ENCODE results near the gene METTL13. TPM values are rescaled to one million over a fixed set of nuclear protein-coding genes. Genes with fewer than 3 reads are reported as not detected.

METTL13 gene
- total RNA-seq, 1 donor from 2014 or later, result 25.1 TPM

DNA sequence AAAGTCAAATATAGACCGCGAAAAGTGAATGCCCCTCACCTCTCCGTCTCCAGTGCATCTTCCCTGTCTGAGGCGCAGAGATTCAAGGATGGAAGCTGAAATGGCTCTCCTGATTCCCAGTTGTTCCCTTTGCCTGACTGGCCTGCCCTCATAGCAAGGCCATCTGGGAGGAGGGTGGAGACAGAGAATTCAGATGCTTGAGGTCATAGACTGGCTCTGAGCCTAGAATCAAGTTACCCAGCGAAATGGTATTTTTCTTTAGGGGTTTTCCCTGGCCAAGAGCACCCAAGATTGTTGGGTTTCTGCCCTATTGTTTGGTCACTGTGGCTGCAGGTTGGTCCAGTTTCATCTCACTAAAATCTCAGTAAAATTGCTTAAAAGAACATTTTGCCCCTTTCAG, 7.2 kb downstream of the METTL13 start:
- Histone ChIP-seq H3K4me1 (ENCODE audit: insufficient read depth, low read length) (peaks cover 10% of the 10 kb centered on the region), H3K79me2 (ENCODE audit: insufficient read depth, low read length) (peaks cover 54% of the 10 kb centered on the region), H2AFZ (ENCODE audit: low read depth, low read length) (no peak overlapping the region), H3K9ac (ENCODE audit: low read length) (no peak overlapping the region), H3K27ac (ENCODE audit: low read depth, low read length) (peak overlapping the region; percentile 46), H3K4me3 (ENCODE audit: insufficient read depth, low read depth, low read length) (no peak overlapping the region), H3K27me3 (ENCODE audit: insufficient read depth, low read length) (no peaks in the 10 kb centered on the region), H3K36me3 (ENCODE audit: insufficient read depth, low read length) (peaks cover 42% of the 10 kb centered on the region), H4K20me1 (ENCODE audit: insufficient read depth, low read length) (peaks cover 8% of the 10 kb centered on the region), H3K9me3 (ENCODE audit: insufficient read depth, low read depth, low read length) (no peaks in the 10 kb centered on the region), H3K4me2 (ENCODE audit: low read length) (peak overlapping the region; percentile 4)
- no peak overlapping the region for H3K27ac Mint-ChIP-seq (ENCODE audit: unreplicated experiment)
- H3K9me3 Mint-ChIP-seq (ENCODE audit: unreplicated experiment), result no peaks in the 10 kb centered on the region
- no peak for TF ChIP-seq EZH2 (IDR thresholded peaks at IDR 0.05; ENCODE audit: insufficient read depth, low read length)
- TF ChIP-seq, protein P1, sequence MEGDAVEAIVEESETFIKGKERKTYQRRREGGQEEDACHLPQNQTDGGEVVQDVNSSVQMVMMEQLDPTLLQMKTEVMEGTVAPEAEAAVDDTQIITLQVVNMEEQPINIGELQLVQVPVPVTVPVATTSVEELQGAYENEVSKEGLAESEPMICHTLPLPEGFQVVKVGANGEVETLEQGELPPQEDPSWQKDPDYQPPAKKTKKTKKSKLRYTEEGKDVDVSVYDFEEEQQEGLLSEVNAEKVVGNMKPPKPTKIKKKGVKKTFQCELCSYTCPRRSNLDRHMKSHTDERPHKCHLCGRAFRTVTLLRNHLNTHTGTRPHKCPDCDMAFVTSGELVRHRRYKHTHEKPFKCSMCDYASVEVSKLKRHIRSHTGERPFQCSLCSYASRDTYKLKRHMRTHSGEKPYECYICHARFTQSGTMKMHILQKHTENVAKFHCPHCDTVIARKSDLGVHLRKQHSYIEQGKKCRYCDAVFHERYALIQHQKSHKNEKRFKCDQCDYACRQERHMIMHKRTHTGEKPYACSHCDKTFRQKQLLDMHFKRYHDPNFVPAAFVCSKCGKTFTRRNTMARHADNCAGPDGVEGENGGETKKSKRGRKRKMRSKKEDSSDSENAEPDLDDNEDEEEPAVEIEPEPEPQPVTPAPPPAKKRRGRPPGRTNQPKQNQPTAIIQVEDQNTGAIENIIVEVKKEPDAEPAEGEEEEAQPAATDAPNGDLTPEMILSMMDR (IDR thresholded peaks at IDR 0.05; ENCODE audit: insufficient read depth, low read depth, low read length), result no peak
- H3K36me3 Mint-ChIP-seq (ENCODE audit: low read depth, unreplicated experiment), result peaks cover 21% of the 10 kb centered on the region
- H3K4me3 Mint-ChIP-seq (ENCODE audit: unreplicated experiment), result no peak overlapping the region
- H3K27me3 Mint-ChIP-seq (ENCODE audit: low read depth, unreplicated experiment), result no peaks in the 10 kb centered on the region
- peaks cover 9% of the 10 kb centered on the region for H3K4me1 Mint-ChIP-seq (ENCODE audit: low read depth, unreplicated experiment)
- peak; percentile 83 for DNase-seq (ENCODE audit: low read depth)
- no peak for FAIRE-seq

DNA sequence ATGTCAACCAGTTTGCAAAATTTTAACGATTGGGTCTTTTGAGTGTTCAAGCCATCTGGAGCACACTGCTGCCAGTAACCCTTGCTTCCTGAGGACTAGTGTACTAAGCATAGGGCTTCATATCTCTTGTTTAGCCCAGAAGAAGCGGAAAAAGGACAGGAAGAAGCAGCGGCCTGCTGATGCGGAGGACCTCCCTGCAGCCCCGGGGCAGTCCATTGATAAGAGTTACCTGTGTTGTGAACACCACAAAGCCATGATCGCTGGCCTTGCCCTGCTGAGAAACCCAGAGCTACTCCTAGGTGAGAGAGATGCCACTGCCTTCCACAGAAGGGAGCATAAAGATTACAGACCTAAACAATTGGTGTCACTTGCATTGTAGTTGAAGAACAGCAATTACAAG, 8.9 kb downstream of the METTL13 start:
- TF ChIP-seq EZH2 (IDR thresholded peaks at IDR 0.05; ENCODE audit: insufficient read depth, low read length), result no peak
- TF ChIP-seq, protein P1 (IDR thresholded peaks at IDR 0.05; ENCODE audit: insufficient read depth, low read depth, low read length), result no peak

DNA sequence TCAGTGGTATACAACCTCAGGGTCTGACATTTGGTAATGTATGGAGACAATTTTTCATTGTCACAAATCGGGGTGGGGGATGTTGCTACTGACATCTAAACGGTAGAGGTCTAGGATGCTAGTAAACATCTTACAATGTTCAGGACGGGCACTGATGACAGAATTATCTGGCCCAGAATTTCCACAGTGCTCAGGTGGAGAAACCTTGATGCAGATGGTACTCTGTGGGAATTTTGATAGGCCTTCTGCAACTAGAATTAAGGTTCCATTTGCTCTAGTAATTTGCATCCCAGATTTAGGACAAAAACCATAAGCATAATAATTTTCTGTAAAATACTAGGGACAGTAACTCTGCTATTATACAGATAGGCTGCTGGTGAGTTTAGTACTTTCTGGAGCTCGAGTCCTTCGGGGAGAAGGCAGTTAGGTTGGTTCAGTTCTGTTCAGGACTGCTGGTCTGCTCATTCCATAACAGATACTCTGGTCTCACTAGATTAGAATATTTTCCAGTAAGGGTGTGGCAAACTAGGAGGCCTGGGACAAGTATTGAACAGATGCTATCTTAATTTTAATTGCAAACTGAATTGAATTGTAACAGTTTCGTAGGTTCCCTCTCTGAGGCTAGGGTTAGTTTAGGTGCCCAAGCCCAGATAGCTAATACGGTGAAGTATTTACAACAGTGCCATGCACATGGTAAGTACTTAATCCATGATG, 11.4 kb downstream of the METTL13 start:
- Histone ChIP-seq H3K9ac (ENCODE audit: low read length) (no peak overlapping the region), H3K4me1 (ENCODE audit: insufficient read depth, low read length) (peaks cover 19% of the 10 kb centered on the region), H3K9me3 (ENCODE audit: insufficient read depth, low read depth, low read length) (no peaks in the 10 kb centered on the region), H2AFZ (ENCODE audit: low read depth, low read length) (no peak overlapping the region), H3K4me2 (ENCODE audit: low read length) (no peak overlapping the region), H3K36me3 (ENCODE audit: insufficient read depth, low read length) (peaks cover 48% of the 10 kb centered on the region), H4K20me1 (ENCODE audit: insufficient read depth, low read length) (no peaks in the 10 kb centered on the region), H3K79me2 (ENCODE audit: insufficient read depth, low read length) (peaks cover 26% of the 10 kb centered on the region), H3K4me3 (ENCODE audit: insufficient read depth, low read depth, low read length) (no peak overlapping the region), H3K27me3 (ENCODE audit: insufficient read depth, low read length) (no peaks in the 10 kb centered on the region), H3K27ac (ENCODE audit: low read depth, low read length) (no peak overlapping the region)
- no peak for FAIRE-seq
- DNase-seq (ENCODE audit: low read depth), result no peak
- no peak overlapping the region for H3K27ac Mint-ChIP-seq (ENCODE audit: unreplicated experiment)
- no peaks in the 10 kb centered on the region for H3K9me3 Mint-ChIP-seq (ENCODE audit: unreplicated experiment)
- TF ChIP-seq, protein P1 (IDR thresholded peaks at IDR 0.05; ENCODE audit: insufficient read depth, low read depth, low read length), result no peak
- no peak for TF ChIP-seq EZH2 (IDR thresholded peaks at IDR 0.05; ENCODE audit: insufficient read depth, low read length)
- no peak overlapping the region for H3K4me3 Mint-ChIP-seq (ENCODE audit: unreplicated experiment)
- peaks cover 18% of the 10 kb centered on the region for H3K4me1 Mint-ChIP-seq (ENCODE audit: low read depth, unreplicated experiment)
- H3K36me3 Mint-ChIP-seq (ENCODE audit: low read depth, unreplicated experiment), result peaks cover 22% of the 10 kb centered on the region
- no peaks in the 10 kb centered on the region for H3K27me3 Mint-ChIP-seq (ENCODE audit: low read depth, unreplicated experiment)

More for the DNA sequence above, 8.9 kb downstream of the METTL13 start:
- no peak for FAIRE-seq
- H3K9ac ChIP-seq (ENCODE audit: low read length), result no peak overlapping the region
- peaks cover 8% of the 10 kb centered on the region for H4K20me1 ChIP-seq (ENCODE audit: insufficient read depth, low read length)
- no peak overlapping the region for H3K27ac Mint-ChIP-seq (ENCODE audit: unreplicated experiment)
- H3K4me2 ChIP-seq (ENCODE audit: low read length), result no peak overlapping the region
- no peak overlapping the region for H3K4me3 ChIP-seq (ENCODE audit: insufficient read depth, low read depth, low read length)
- no peaks in the 10 kb centered on the region for H3K9me3 Mint-ChIP-seq (ENCODE audit: unreplicated experiment)
- H3K36me3 Mint-ChIP-seq (ENCODE audit: low read depth, unreplicated experiment), result peaks cover 22% of the 10 kb centered on the region
- no peaks in the 10 kb centered on the region for H3K27me3 ChIP-seq (ENCODE audit: insufficient read depth, low read length)
- no peaks in the 10 kb centered on the region for H3K27me3 Mint-ChIP-seq (ENCODE audit: low read depth, unreplicated experiment)
- peaks cover 40% of the 10 kb centered on the region for H3K79me2 ChIP-seq (ENCODE audit: insufficient read depth, low read length)
- peaks cover 18% of the 10 kb centered on the region for H3K4me1 Mint-ChIP-seq (ENCODE audit: low read depth, unreplicated experiment)
- peaks cover 45% of the 10 kb centered on the region for H3K36me3 ChIP-seq (ENCODE audit: insufficient read depth, low read length)
- no peak for DNase-seq (ENCODE audit: low read depth)
- peaks cover 19% of the 10 kb centered on the region for H3K4me1 ChIP-seq (ENCODE audit: insufficient read depth, low read length)
- no peak overlapping the region for H3K27ac ChIP-seq (ENCODE audit: low read depth, low read length)
- H3K9me3 ChIP-seq (ENCODE audit: insufficient read depth, low read depth, low read length), result no peaks in the 10 kb centered on the region
- no peak overlapping the region for H2AFZ ChIP-seq (ENCODE audit: low read depth, low read length)
- no peak overlapping the region for H3K4me3 Mint-ChIP-seq (ENCODE audit: unreplicated experiment)

Data from astrocyte (in vitro differentiated cells and primary cell).